Raji (cell line): ENCODE measurements around the gene TLE4.

Experiments used
- POLR2A ChIP-seq: IDR thresholded peaks from 2 replicates; pipeline ENCODE4 v1.6.1; 2011; ENCODE audit warnings: low read depth, low read length, control low read depth; ENCODE audit not compliant: insufficient read depth

TLE4 gene

GRCh38 chr9:79610791-79611614 lies 39.2 kb downstream of the TLE4 start:
- TF ChIP-seq POLR2A: no peak

GRCh38 chr9:79613145-79613544 lies 41.4 kb downstream of the TLE4 start:
- no peak for TF ChIP-seq POLR2A

GRCh38 chr9:79615038-79615437 lies 43.3 kb downstream of the TLE4 start:
- no peak for TF ChIP-seq POLR2A

- no peak for TF ChIP-seq POLR2A
Measured at GRCh38 chr9:79616013-79616412, 44.2 kb downstream of the TLE4 start.

- TF ChIP-seq POLR2A: no peak
Measured at GRCh38 chr9:79616971-79617370, 45.2 kb downstream of the TLE4 start.

GRCh38 chr9:79617395-79617794 lies 45.6 kb downstream of the TLE4 start:
- no peak for TF ChIP-seq POLR2A

GRCh38 chr9:79619930-79620329 lies 48.2 kb downstream of the TLE4 start:
- no peak for TF ChIP-seq POLR2A

GRCh38 chr9:79621916-79622575 lies 50.3 kb downstream of the TLE4 start:
- no peak for TF ChIP-seq POLR2A

- no peak for TF ChIP-seq POLR2A
Measured at GRCh38 chr9:79623799-79624721, 52.3 kb downstream of the TLE4 start.

- TF ChIP-seq POLR2A: no peak
Measured at GRCh38 chr9:79629721-79630120, 58.0 kb downstream of the TLE4 start.

- no peak for TF ChIP-seq POLR2A
Measured at GRCh38 chr9:79630521-79631403, 59.0 kb downstream of the TLE4 start.

GRCh38 chr9:79632060-79632459 lies 60.3 kb downstream of the TLE4 start:
- TF ChIP-seq POLR2A: no peak

- no peak for TF ChIP-seq POLR2A
Measured at GRCh38 chr9:79632705-79633104, 60.9 kb downstream of the TLE4 start.

- TF ChIP-seq POLR2A: no peak
Measured at GRCh38 chr9:79633558-79633957, 61.8 kb downstream of the TLE4 start.
